Testis (tissue), 2 donors: ENCODE data around the gene PNMA8A.

Experiments
- POLR2A ChIP-seq: fragments of 450-650 bp; IDR thresholded peaks from one replicate; pipeline ENCODE4 v1.6.1; 2017; ENCODE audit warnings: antibody characterized with exemption, mild to moderate bottlenecking, moderate library complexity
- TF ChIP-seq, protein P1 (sequence below), 3 experiments: fragments of 450-650 bp in 2 of 3; fragments of 200-600 bp in 1 of 3; sonication (generic) in 1 of 3; IDR thresholded peaks; one replicate each; pipeline ENCODE4 v1.5.1; 2016 to 2019; ENCODE audit warnings: antibody characterized with exemption in 3 of 3, mild to moderate bottlenecking in 2 of 3, moderate library complexity in 1 of 3

DNA sequence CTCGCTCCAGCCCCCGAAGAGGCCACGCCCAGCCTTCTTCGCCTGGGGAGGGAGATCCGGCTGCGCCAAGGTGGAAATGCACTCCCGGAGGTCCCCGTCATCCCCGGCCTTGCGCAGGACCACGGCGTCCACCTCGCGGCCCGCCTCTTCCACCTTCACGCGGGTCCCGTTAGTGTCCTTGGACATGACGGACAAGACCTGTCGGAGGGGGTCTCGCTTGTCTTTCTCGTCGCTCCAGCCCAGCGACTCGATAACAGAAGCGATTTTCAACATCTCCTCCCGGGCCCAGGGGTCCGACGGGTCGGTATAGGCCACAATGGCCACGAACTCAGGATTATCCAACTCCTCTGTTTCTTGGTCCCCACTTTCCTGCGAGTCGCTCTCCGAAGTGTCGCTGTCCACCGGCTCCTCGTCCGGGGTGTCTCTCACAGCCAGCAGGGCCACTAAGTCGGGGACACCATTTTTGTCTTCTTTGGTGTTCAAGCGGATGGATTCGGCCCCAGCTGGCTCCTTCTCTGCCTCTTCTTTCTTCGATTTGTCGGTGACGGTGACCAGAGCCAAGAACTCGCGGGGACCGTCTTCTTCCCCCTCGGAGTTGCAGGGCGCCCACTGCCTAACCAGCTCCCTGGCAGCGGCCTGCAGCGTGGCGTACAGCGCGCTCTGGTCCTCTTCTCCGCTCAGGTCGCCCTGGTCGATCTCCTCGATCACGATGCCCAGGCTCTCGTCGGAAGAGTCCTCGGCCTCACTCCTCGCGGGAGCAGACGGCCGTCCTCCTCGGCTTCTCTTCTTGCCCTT is 23.0 kb upstream of the PNMA8A start:
- TF ChIP-seq, protein P1, sequence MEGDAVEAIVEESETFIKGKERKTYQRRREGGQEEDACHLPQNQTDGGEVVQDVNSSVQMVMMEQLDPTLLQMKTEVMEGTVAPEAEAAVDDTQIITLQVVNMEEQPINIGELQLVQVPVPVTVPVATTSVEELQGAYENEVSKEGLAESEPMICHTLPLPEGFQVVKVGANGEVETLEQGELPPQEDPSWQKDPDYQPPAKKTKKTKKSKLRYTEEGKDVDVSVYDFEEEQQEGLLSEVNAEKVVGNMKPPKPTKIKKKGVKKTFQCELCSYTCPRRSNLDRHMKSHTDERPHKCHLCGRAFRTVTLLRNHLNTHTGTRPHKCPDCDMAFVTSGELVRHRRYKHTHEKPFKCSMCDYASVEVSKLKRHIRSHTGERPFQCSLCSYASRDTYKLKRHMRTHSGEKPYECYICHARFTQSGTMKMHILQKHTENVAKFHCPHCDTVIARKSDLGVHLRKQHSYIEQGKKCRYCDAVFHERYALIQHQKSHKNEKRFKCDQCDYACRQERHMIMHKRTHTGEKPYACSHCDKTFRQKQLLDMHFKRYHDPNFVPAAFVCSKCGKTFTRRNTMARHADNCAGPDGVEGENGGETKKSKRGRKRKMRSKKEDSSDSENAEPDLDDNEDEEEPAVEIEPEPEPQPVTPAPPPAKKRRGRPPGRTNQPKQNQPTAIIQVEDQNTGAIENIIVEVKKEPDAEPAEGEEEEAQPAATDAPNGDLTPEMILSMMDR (IDR thresholded peaks at IDR 0.05) = no peak
- TF ChIP-seq POLR2A = no peak
